ENCODE results near the gene CFDP1.

CFDP1 gene

GRCh38 chr16:75271441-75272096, 161.7 kb downstream of the CFDP1 start:
- TF ChIP-seq CREB1 (IDR thresholded peaks at IDR 0.05; ENCODE audit: low read depth) (no peak), USF1 (IDR thresholded peaks at IDR 0.05) (no peak), TAF1 (IDR thresholded peaks at IDR 0.05; ENCODE audit: low read depth) (no peak), NFIC (IDR thresholded peaks at IDR 0.05) (no peak), EGR1 (IDR thresholded peaks at IDR 0.05) (no peak)

- TF ChIP-seq MAX (IDR thresholded peaks at IDR 0.05) (peak; percentile 46; the same call in 1 of the 2 replicates), TCF12 (IDR thresholded peaks at IDR 0.05; ENCODE audit: low read depth) (0 out of 2 replicates have a peak, but pooled peaks have one; percentile 34), NFIC (IDR thresholded peaks at IDR 0.05) (peak; percentile 47; the same call in 1 of the 2 replicates), REST (IDR thresholded peaks at IDR 0.05; ENCODE audit: low read depth) (no peak), EP300 (IDR thresholded peaks at IDR 0.05; ENCODE audit: borderline replicate concordance) (peak; percentile 14; the same call in 1 of the 2 replicates), ZBTB7A (IDR thresholded peaks at IDR 0.05; ENCODE audit: low read depth) (0 out of 2 replicates have a peak, but pooled peaks have one; percentile 25), FOXM1 (IDR thresholded peaks at IDR 0.05; ENCODE audit: borderline replicate concordance, low read depth) (no peak)
These were observed 165.6 kb downstream of the CFDP1 start for GRCh38 chr16:75267631-75268264.

GRCh38 chr16:75266738-75267630, 166.3 kb downstream of the CFDP1 start:
- TF ChIP-seq CREB1 (IDR thresholded peaks at IDR 0.05; ENCODE audit: low read depth) (no peak), CEBPB (IDR thresholded peaks at IDR 0.05) (no peak), EP300 (IDR thresholded peaks at IDR 0.05; ENCODE audit: borderline replicate concordance) (no peak), USF1 (IDR thresholded peaks at IDR 0.05) (no peak), YY1 (IDR thresholded peaks at IDR 0.05; ENCODE audit: low read depth) (no peak), TCF12 (IDR thresholded peaks at IDR 0.05; ENCODE audit: low read depth) (no peak), EGR1 (IDR thresholded peaks at IDR 0.05) (no peak), RAD21 (IDR thresholded peaks at IDR 0.05; ENCODE audit: low read depth) (no peak), ZBTB7A (IDR thresholded peaks at IDR 0.05; ENCODE audit: low read depth) (no peak), MAX (IDR thresholded peaks at IDR 0.05) (no peak), FOXM1 (IDR thresholded peaks at IDR 0.05; ENCODE audit: borderline replicate concordance, low read depth) (no peak), REST (IDR thresholded peaks at IDR 0.05; ENCODE audit: low read depth) (no peak), TAF1 (IDR thresholded peaks at IDR 0.05; ENCODE audit: low read depth) (no peak), NFIC (IDR thresholded peaks at IDR 0.05) (no peak), TEAD4 (IDR thresholded peaks at IDR 0.05) (no peak)

- TF ChIP-seq MAX (IDR thresholded peaks at IDR 0.05) = peak; percentile 58
- peak; percentile 61; the same call in 1 of the 2 replicates for TF ChIP-seq TAF1 (IDR thresholded peaks at IDR 0.05; ENCODE audit: low read depth)
- no peak for TF ChIP-seq USF1 (IDR thresholded peaks at IDR 0.05)
- TF ChIP-seq CEBPB (IDR thresholded peaks at IDR 0.05) = no peak
- TF ChIP-seq TEAD4 (IDR thresholded peaks at IDR 0.05) = no peak
- TF ChIP-seq TCF12 (IDR thresholded peaks at IDR 0.05; ENCODE audit: low read depth) = peak; percentile 44; the same call in 1 of the 2 replicates
- TF ChIP-seq CREB1 (IDR thresholded peaks at IDR 0.05; ENCODE audit: low read depth) = no peak
- peak; percentile 58 for TF ChIP-seq ZBTB7A (IDR thresholded peaks at IDR 0.05; ENCODE audit: low read depth)
These were observed 167.2 kb downstream of the CFDP1 start for GRCh38 chr16:75265911-75266701.
